Liver (tissue), 9 donors: ENCODE data around the gene CCNI2. TPM values are rescaled to one million over a fixed set of nuclear protein-coding genes. Genes with fewer than 3 reads are reported as not detected.

Experiments used
- DNase-seq: peaks from one replicate; pipeline ENCODE4 v3.0.0-alpha.2; 2017; ENCODE audit warnings: low spot score
- H3K27ac ChIP-seq, 2 donors: one replicate each; pipeline ENCODE4 v1.7.0; 2013; ENCODE audit warnings: inconsistent platforms in 2 of 2, low read length in 2 of 2, control low read depth in 1 of 2, low read depth in 1 of 2, mild to moderate bottlenecking in 1 of 2
- H3K27me3 ChIP-seq, 4 donors: one replicate each; pipeline versions ENCODE4 v1.6.1 to v1.7.0; 2013; ENCODE audit warnings: low read length in 3 of 4, inconsistent platforms in 1 of 4, mild to moderate bottlenecking in 1 of 4, moderate library complexity in 1 of 4; ENCODE audit not compliant: control insufficient read depth in 4 of 4, insufficient read depth in 4 of 4
- H3K36me3 ChIP-seq, 4 donors: one replicate each; pipeline versions ENCODE4 v1.6.1 to v1.7.0; 2013; ENCODE audit warnings: low read length in 3 of 4, mild to moderate bottlenecking in 3 of 4, low read depth in 1 of 4, moderate library complexity in 1 of 4; ENCODE audit not compliant: control insufficient read depth in 4 of 4, insufficient read depth in 3 of 4
- H3K4me1 ChIP-seq, 4 donors: one replicate each; pipeline versions ENCODE4 v1.6.1 to v1.7.0; 2013; ENCODE audit warnings: low read length in 3 of 4, mild to moderate bottlenecking in 3 of 4, moderate library complexity in 1 of 4; ENCODE audit not compliant: control insufficient read depth in 4 of 4, insufficient read depth in 4 of 4
- H3K4me3 ChIP-seq, 3 donors: one replicate each; pipeline versions ENCODE4 v1.6.1 to v1.7.0; 2013; ENCODE audit warnings: low read length in 3 of 3, control low read depth in 1 of 3, low read depth in 1 of 3, mild to moderate bottlenecking in 1 of 3
- H3K9ac ChIP-seq, 2 donors: one replicate each; pipeline ENCODE4 v1.7.0; 2013; ENCODE audit warnings: low read length in 2 of 2, mild to moderate bottlenecking in 2 of 2, moderate library complexity in 2 of 2, control low read depth in 1 of 2, low read depth in 1 of 2
- H3K9me3 ChIP-seq, 4 donors: one replicate each; pipeline versions ENCODE4 v1.6.1 to v1.7.0; 2013; ENCODE audit warnings: low read length in 3 of 4; ENCODE audit not compliant: control insufficient read depth in 4 of 4
- ATF3 ChIP-seq: IDR thresholded peaks from 2 replicates; pipeline ENCODE4 v1.6.1; 2016; ENCODE audit warnings: antibody characterized with exemption
- CTCF ChIP-seq: fragments of 150-350 bp; IDR thresholded peaks from 2 replicates; pipeline ENCODE4 v1.5.1; 2017; ENCODE audit warnings: improper control_type of control experiment, low read depth, low read length; ENCODE audit not compliant: missing input control
- EGR1 ChIP-seq, 2 donors: IDR thresholded peaks; 2 replicates each; pipeline ENCODE4 v1.6.1; 2016 to 2018; ENCODE audit warnings: antibody characterized with exemption in 2 of 2, low read depth in 2 of 2
- FOXA1 ChIP-seq: IDR thresholded peaks from 2 replicates; pipeline ENCODE4 v1.6.1; 2016; ENCODE audit warnings: antibody characterized with exemption
- FOXA2 ChIP-seq: IDR thresholded peaks from 2 replicates; pipeline ENCODE4 v1.6.1; 2016; ENCODE audit warnings: antibody characterized with exemption
- GABPA ChIP-seq, 2 donors: IDR thresholded peaks in 1 of 2; conservative IDR thresholded peaks in 1 of 2; 2 replicates each; pipeline ENCODE4 v1.6.1; 2016; ENCODE audit warnings: antibody characterized with exemption in 2 of 2, mild to moderate bottlenecking in 1 of 2, moderate library complexity in 1 of 2
- HNF4A ChIP-seq, 2 donors: conservative IDR thresholded peaks; 2 replicates each; pipeline ENCODE4 v1.6.1; 2016; ENCODE audit warnings: antibody characterized with exemption in 2 of 2, mild to moderate bottlenecking in 2 of 2
- JUND ChIP-seq, 2 donors: IDR thresholded peaks; 2 replicates each; pipeline ENCODE4 v1.6.1; 2016; ENCODE audit warnings: antibody characterized with exemption in 2 of 2
- MAX ChIP-seq: IDR thresholded peaks from 2 replicates; pipeline ENCODE4 v1.6.1; 2016; ENCODE audit warnings: antibody characterized with exemption
- NR2F2 ChIP-seq: IDR thresholded peaks from 2 replicates; pipeline ENCODE4 v1.6.1; 2016; ENCODE audit warnings: antibody characterized with exemption
- RAD21 ChIP-seq, 2 donors: IDR thresholded peaks; 2 replicates each; pipeline ENCODE4 v1.6.1; 2016; ENCODE audit warnings: antibody characterized with exemption in 2 of 2, mild to moderate bottlenecking in 2 of 2
- REST ChIP-seq: IDR thresholded peaks from 2 replicates; pipeline ENCODE4 v1.6.1; 2016; ENCODE audit warnings: antibody characterized with exemption, mild to moderate bottlenecking
- SP1 ChIP-seq: IDR thresholded peaks from 2 replicates; pipeline ENCODE4 v1.6.1; 2018; ENCODE audit warnings: antibody characterized with exemption, mild to moderate bottlenecking
- TAF1 ChIP-seq: conservative IDR thresholded peaks from 2 replicates; pipeline ENCODE4 v1.6.1; 2016; ENCODE audit warnings: antibody characterized with exemption, mild to moderate bottlenecking
- YY1 ChIP-seq: IDR thresholded peaks from 2 replicates; pipeline ENCODE4 v1.6.1; 2016; ENCODE audit warnings: antibody characterized with exemption, mild to moderate bottlenecking
- ZBTB33 ChIP-seq: IDR thresholded peaks from 2 replicates; pipeline ENCODE4 v1.6.1; 2016; ENCODE audit warnings: antibody characterized with exemption
- WGBS: extraction: QIAGEN DNeasy Blood & Tissue Kit; methylation state at CpG from one replicate; pipeline ENCODE4 v1.1.7; 2013; 5-methylcytosine and 5-hydroxymethylcytosine counted together
- polyA plus RNA-seq, 2 donors: library from polyadenylated mRNA; stranded (reverse) in 1 of 2; unstranded in 1 of 2; fragments of 200-250 nt in 1 of 2; fragments of >200 nt in 1 of 2; fragmentation: Nextera tagmentation in 1 of 2; extraction: Ambion mirVana in 1 of 2; gene quantifications; one replicate each; pipeline versions ENCODE4 v1.2.1 to v1.2.3, GENCODE V29; 2013 to 2015
- total RNA-seq, 2 donors: library from RNA; depleted of rRNA; stranded (reverse); fragments of >200 nt; gene quantifications; one replicate each; pipeline ENCODE4 v1.2.3, GENCODE V29; 2014
- donor health status: healthy.
- donor health status: healthy.
- donor health status: healthy.
- donor health status: healthy.
- donor health status: healthy.

The CCNI2 gene
- total and polyA plus RNA-seq, 4 donors = 0.02 to 0.57 (median 0.11) TPM

- Histone ChIP-seq H3K4me1 (no peaks in the 10 kb centered on the region), H3K9ac (no peak overlapping the region), H3K36me3 (peaks cover 0 to 45% (median 7%) of the 10 kb centered on the region in 4 donors), H3K27ac (no peak overlapping the region), H3K4me3 (no peak overlapping the region), H3K9me3 (no peaks in the 10 kb centered on the region), H3K27me3 (no peaks in the 10 kb centered on the region)
- WGBS = 97% methylated on average over 12 of the region's 12 CpGs
- no peak for TF ChIP-seq HNF4A (conservative IDR thresholded peaks at IDR 0.05)
- TF ChIP-seq SP1 = no peak
- no peak for TF ChIP-seq JUND (IDR thresholded peaks at IDR 0.05)
- no peak for TF ChIP-seq NR2F2
- no peak for TF ChIP-seq MAX
- no peak for TF ChIP-seq TAF1
- TF ChIP-seq ZBTB33 = no peak
- TF ChIP-seq FOXA2 = no peak
- no peak for TF ChIP-seq ATF3
- no peak for DNase-seq
These were observed 12.8 kb downstream of the CCNI2 start for GRCh38 chr5:132760049-132760420.

GRCh38 chr5:132760601-132761317, 13.5 kb downstream of the CCNI2 start:
- TF ChIP-seq HNF4A (conservative IDR thresholded peaks at IDR 0.05) = no peak
- no peak for TF ChIP-seq GABPA (IDR thresholded peaks at IDR 0.05 in 1 of 2, conservative IDR thresholded peaks at IDR 0.05 in 1 of 2)
- no peak for TF ChIP-seq FOXA1
- no peak for TF ChIP-seq CTCF
- no peak for TF ChIP-seq JUND (IDR thresholded peaks at IDR 0.05)
- no peak for TF ChIP-seq MAX
- TF ChIP-seq REST = no peak
- no peak for TF ChIP-seq NR2F2
- no peak for TF ChIP-seq SP1
- TF ChIP-seq YY1 = no peak
- TF ChIP-seq ATF3 = no peak
- no peak for TF ChIP-seq EGR1 (IDR thresholded peaks at IDR 0.05; ENCODE audit: low read depth in 2 of 2)
- TF ChIP-seq RAD21 (IDR thresholded peaks at IDR 0.05) = no peak

More at GRCh38 chr5:132760601-132761317, 13.5 kb downstream of the CCNI2 start:
- 97% methylated on average over 21 of the region's 21 CpGs for WGBS
- no peaks in the 10 kb centered on the region for H3K9me3 ChIP-seq
- H3K36me3 ChIP-seq = peaks cover 0 to 46% (median 7%) of the 10 kb centered on the region in 4 donors
- peak; percentile 28 for DNase-seq
- H3K4me3 ChIP-seq = no peak overlapping the region
- H3K27me3 ChIP-seq = no peaks in the 10 kb centered on the region
- H3K9ac ChIP-seq = no peak overlapping the region
- H3K4me1 ChIP-seq = no peaks in the 10 kb centered on the region
- H3K27ac ChIP-seq = no peak overlapping the region
